ENCODE results near the gene OR4C16.

The OR4C16 gene

GRCh38 chr11:55571828-55572227, at the start of gene OR4C16:
Gene OR4C16, plus strand, starts transcription at chr11:55572128. Its CDS starts 0 bp downstream, at chr11:55572128.
- no peak for DNase-seq

- DNase-seq, result no peak
Observed at GRCh38 chr11:55554169-55554568, 17.8 kb upstream of the OR4C16 start, which contains the start of gene OR4C15. Gene OR4C15, plus strand, starts transcription at chr11:55554469. Its CDS starts 0 bp downstream, at chr11:55554469.

GRCh38 chr11:55572548-55572947, 620 bp downstream of the OR4C16 start:
- no peak for DNase-seq

GRCh38 chr11:55607545-55607944, 35.6 kb downstream of the OR4C16 start, which contains the start of gene OR4C11:
Gene OR4C11, minus strand, starts transcription at chr11:55607645. Its CDS starts 3,272 bp downstream, at chr11:55604373.
- DNase-seq, result no peak

Data from hematopoietic multipotent progenitor cell treated with erythropoietin and hydrocortisone succinate and interleukin-3 and kit ligand, for 8 days (in vitro differentiated cells).